ENCODE measurements around the gene PDE11A.

- TF ChIP-seq CTCF (IDR thresholded peaks at IDR 0.05) = no peak
- no peak for TF ChIP-seq POLR2A (IDR thresholded peaks at IDR 0.05)
Observed at GRCh38 chr2:177885828-177886466, 186.6 kb downstream of the PDE11A start.

All from lower leg skin (tissue), 3 donors.